Neural cell (in vitro differentiated cells): ENCODE results near the gene CGRRF1. TPM values are rescaled to one million over a fixed set of nuclear protein-coding genes. Genes with fewer than 3 reads are reported as not detected.

Experiments used
- H2AFZ ChIP-seq: fragments of 200-600, 300-800 bp; sonication (generic), shearing (Covaris generic); 2 replicates; pipeline ENCODE4 v1.6.0; 2014; ENCODE audit warnings: low read depth, mild to moderate bottlenecking, antibody characterized with exemption, low read length, moderate library complexity
- H3F3A ChIP-seq: fragments of 200-600 bp; shearing (Covaris generic); 2 replicates; pipeline ENCODE4 v1.6.1; 2016; ENCODE audit warnings: mild to moderate bottlenecking, moderate library complexity, mixed read lengths, antibody characterized with exemption, low read length; ENCODE audit not compliant: insufficient read depth, poor library complexity, severe bottlenecking
- H3K27ac ChIP-seq: fragments of 200-600, 300-800 bp; sonication (generic), shearing (Covaris generic); 2 replicates; pipeline ENCODE4 v1.5.1; 2014; ENCODE audit warnings: mild to moderate bottlenecking, low read length, moderate library complexity
- H3K27me3 ChIP-seq: fragments of 300-800, 200-600 bp; sonication (generic), shearing (Covaris generic); 2 replicates; pipeline ENCODE4 v1.6.0; 2014; ENCODE audit warnings: mild to moderate bottlenecking, low read depth, low read length, moderate library complexity; ENCODE audit not compliant: insufficient read depth
- H3K36me3 ChIP-seq: fragments of 300-800, 200-600 bp; sonication (generic), shearing (Covaris generic); 2 replicates; pipeline ENCODE4 v1.5.1; 2014; ENCODE audit warnings: mild to moderate bottlenecking, antibody characterized with exemption, low read length, moderate library complexity; ENCODE audit not compliant: insufficient read depth
- H3K4me2 ChIP-seq: fragments of 300-800, 200-600 bp; sonication (generic), shearing (Covaris generic); 2 replicates; pipeline ENCODE4 v1.6.0; 2014; ENCODE audit warnings: mild to moderate bottlenecking, low read length
- H3K4me3 ChIP-seq: fragments of 300-800, 200-600 bp; sonication (generic), shearing (Covaris generic); 2 replicates; pipeline ENCODE4 v1.5.1; 2014; ENCODE audit warnings: mild to moderate bottlenecking, low read length, moderate library complexity
- H3K79me2 ChIP-seq: fragments of 200-600 bp; shearing (Covaris generic); replicated peaks from 2 replicates; pipeline ENCODE4 v1.6.0; 2014; ENCODE audit warnings: mild to moderate bottlenecking, low read length, moderate library complexity; ENCODE audit not compliant: insufficient read depth
- H3K9ac ChIP-seq: fragments of 300-800, 200-600 bp; sonication (generic), shearing (Covaris generic); 2 replicates; pipeline ENCODE4 v1.6.1; 2016; ENCODE audit warnings: mild to moderate bottlenecking, low read length, mixed read lengths
- H3K9me2 ChIP-seq: fragments of 200-600 bp; shearing (Covaris generic); 2 replicates; pipeline ENCODE4 v1.6.1; 2016; ENCODE audit warnings: mild to moderate bottlenecking, low read length, mixed read lengths; ENCODE audit not compliant: insufficient read depth
- H3K9me3 ChIP-seq: fragments of 200-600, 300-800 bp; sonication (generic), shearing (Covaris generic); 2 replicates; pipeline ENCODE4 v1.6.1; 2016; ENCODE audit warnings: mild to moderate bottlenecking, mixed run types, low read length, moderate library complexity, mixed read lengths
- H4K20me1 ChIP-seq: fragments of 200-600 bp; shearing (Covaris generic); 2 replicates; pipeline ENCODE4 v1.6.1; 2016; ENCODE audit warnings: mild to moderate bottlenecking, mixed run types; ENCODE audit not compliant: insufficient read depth
- EP300 ChIP-seq: fragments of 450-650 bp; conservative IDR thresholded peaks from 2 replicates; pipeline ENCODE4 v1.6.1; 2014; ENCODE audit warnings: antibody characterized with exemption, mild to moderate bottlenecking, moderate library complexity; ENCODE audit not compliant: poor library complexity, severe bottlenecking
- EZH2 ChIP-seq: fragments of 200-600, 300-800 bp; shearing (Covaris generic), sonication (generic); IDR thresholded peaks from 2 replicates; pipeline ENCODE4 v1.6.1; 2014; ENCODE audit warnings: antibody characterized with exemption, low read length, borderline replicate concordance, mild to moderate bottlenecking; ENCODE audit not compliant: insufficient read depth, poor library complexity, severe bottlenecking
- MXI1 ChIP-seq: fragments of 450-650 bp; conservative IDR thresholded peaks from 2 replicates; pipeline ENCODE4 v1.6.1; 2014; ENCODE audit warnings: antibody characterized with exemption, mild to moderate bottlenecking; ENCODE audit not compliant: poor library complexity, severe bottlenecking
- POLR2AphosphoS5 ChIP-seq: IDR thresholded peaks from 2 replicates; pipeline ENCODE4 v1.6.1; 2012
- RAD21 ChIP-seq: fragments of 450-650 bp; conservative IDR thresholded peaks from 2 replicates; pipeline ENCODE4 v1.6.1; 2014; ENCODE audit warnings: antibody characterized with exemption, mild to moderate bottlenecking, moderate library complexity
- SMC3 ChIP-seq: fragments of 450-650 bp; conservative IDR thresholded peaks from 2 replicates; pipeline ENCODE4 v1.6.1; 2014; ENCODE audit warnings: antibody characterized with exemption, mild to moderate bottlenecking, moderate library complexity; ENCODE audit not compliant: poor library complexity
- TAF1 ChIP-seq: IDR thresholded peaks from 2 replicates; pipeline ENCODE4 v1.6.1; 2012; ENCODE audit warnings: low read depth
- polyA plus RNA-seq: library from polyadenylated mRNA; depleted of rRNA; stranded (reverse); fragments of >200 nt; gene quantifications from 2 replicates; pipeline ENCODE4 v1.2.3, GENCODE V29; 2014
- TF ChIP-seq, protein P1 (sequence below): fragments of 450-650 bp; IDR thresholded peaks from 2 replicates; pipeline ENCODE4 v1.5.1; 2014; ENCODE audit warnings: antibody characterized with exemption, mild to moderate bottlenecking, moderate library complexity; ENCODE audit not compliant: poor library complexity, severe bottlenecking
- TF ChIP-seq, protein P2 (sequence below): IDR thresholded peaks from 2 replicates; pipeline ENCODE4 v1.6.1; 2012; ENCODE audit warnings: borderline replicate concordance

Gene CGRRF1
- polyA plus RNA-seq, 1 donor from 2014 or later: 31.0 TPM

DNA sequence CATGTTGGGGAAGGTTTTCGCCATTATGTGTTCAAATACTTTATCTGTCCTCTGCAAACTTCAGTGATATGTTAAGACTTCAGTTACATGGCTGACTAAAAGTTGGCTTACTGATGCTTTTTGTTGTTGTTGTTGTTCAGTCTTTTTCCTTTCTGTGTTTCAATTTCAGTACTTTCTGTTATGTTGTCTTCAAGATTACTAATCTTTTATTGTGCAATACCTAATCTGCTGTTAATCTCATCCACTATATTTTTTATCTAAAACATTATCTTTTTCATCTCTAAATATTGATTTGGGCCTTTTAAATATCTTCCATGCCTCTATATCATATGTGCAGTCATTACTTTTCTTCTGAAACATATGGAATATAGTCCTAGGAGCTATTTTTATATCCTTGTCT is 7.0 kb downstream of the CGRRF1 start:
- Histone ChIP-seq H3K27me3 (no peaks in the 10 kb centered on the region), H3K36me3 (peaks cover 10% of the 10 kb centered on the region), H3K4me3 (no peak overlapping the region), H3K79me2 (peaks cover 31% of the 10 kb centered on the region), H3K9me2 (no peaks in the 10 kb centered on the region), H3K27ac (no peak overlapping the region), H2AFZ (no peak overlapping the region), H4K20me1 (no peaks in the 10 kb centered on the region), H3K9ac (no peak overlapping the region), H3F3A (no peaks in the 10 kb centered on the region), H3K4me2 (no peak overlapping the region), H3K9me3 (no peaks in the 10 kb centered on the region)
- TF ChIP-seq MXI1 (no peak), EP300 (no peak), RAD21 (no peak), POLR2AphosphoS5 (no peak), EZH2 (no peak), SMC3 (no peak), TAF1 (no peak)
- TF ChIP-seq, protein P1, sequence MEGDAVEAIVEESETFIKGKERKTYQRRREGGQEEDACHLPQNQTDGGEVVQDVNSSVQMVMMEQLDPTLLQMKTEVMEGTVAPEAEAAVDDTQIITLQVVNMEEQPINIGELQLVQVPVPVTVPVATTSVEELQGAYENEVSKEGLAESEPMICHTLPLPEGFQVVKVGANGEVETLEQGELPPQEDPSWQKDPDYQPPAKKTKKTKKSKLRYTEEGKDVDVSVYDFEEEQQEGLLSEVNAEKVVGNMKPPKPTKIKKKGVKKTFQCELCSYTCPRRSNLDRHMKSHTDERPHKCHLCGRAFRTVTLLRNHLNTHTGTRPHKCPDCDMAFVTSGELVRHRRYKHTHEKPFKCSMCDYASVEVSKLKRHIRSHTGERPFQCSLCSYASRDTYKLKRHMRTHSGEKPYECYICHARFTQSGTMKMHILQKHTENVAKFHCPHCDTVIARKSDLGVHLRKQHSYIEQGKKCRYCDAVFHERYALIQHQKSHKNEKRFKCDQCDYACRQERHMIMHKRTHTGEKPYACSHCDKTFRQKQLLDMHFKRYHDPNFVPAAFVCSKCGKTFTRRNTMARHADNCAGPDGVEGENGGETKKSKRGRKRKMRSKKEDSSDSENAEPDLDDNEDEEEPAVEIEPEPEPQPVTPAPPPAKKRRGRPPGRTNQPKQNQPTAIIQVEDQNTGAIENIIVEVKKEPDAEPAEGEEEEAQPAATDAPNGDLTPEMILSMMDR: no peak
- TF ChIP-seq, protein P2, sequence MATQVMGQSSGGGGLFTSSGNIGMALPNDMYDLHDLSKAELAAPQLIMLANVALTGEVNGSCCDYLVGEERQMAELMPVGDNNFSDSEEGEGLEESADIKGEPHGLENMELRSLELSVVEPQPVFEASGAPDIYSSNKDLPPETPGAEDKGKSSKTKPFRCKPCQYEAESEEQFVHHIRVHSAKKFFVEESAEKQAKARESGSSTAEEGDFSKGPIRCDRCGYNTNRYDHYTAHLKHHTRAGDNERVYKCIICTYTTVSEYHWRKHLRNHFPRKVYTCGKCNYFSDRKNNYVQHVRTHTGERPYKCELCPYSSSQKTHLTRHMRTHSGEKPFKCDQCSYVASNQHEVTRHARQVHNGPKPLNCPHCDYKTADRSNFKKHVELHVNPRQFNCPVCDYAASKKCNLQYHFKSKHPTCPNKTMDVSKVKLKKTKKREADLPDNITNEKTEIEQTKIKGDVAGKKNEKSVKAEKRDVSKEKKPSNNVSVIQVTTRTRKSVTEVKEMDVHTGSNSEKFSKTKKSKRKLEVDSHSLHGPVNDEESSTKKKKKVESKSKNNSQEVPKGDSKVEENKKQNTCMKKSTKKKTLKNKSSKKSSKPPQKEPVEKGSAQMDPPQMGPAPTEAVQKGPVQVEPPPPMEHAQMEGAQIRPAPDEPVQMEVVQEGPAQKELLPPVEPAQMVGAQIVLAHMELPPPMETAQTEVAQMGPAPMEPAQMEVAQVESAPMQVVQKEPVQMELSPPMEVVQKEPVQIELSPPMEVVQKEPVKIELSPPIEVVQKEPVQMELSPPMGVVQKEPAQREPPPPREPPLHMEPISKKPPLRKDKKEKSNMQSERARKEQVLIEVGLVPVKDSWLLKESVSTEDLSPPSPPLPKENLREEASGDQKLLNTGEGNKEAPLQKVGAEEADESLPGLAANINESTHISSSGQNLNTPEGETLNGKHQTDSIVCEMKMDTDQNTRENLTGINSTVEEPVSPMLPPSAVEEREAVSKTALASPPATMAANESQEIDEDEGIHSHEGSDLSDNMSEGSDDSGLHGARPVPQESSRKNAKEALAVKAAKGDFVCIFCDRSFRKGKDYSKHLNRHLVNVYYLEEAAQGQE: no peak

DNA sequence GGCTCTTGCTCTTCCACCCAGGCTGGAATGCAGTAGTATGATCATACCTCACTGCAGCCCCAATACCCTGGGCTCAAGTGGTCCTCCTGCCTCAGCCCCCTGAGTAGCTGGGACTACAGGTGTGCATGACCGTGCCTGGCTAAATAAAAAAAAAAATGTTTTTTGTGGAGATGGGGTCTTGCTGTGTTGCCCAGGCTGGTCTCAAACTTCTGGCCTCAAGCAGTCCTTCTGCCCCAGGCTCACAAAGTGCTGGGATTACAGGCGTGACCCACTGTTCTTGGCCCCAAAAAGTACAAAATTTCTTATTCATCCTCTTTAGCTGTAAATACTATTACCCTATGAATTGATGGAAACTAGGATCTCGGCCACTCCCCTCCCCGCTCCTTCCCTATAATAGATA is 14.7 kb downstream of the CGRRF1 start:
- Histone ChIP-seq H3K4me3 (no peak overlapping the region), H3K9ac (no peak overlapping the region), H2AFZ (no peak overlapping the region), H3K4me2 (no peak overlapping the region), H3K9me2 (no peaks in the 10 kb centered on the region), H3K9me3 (no peaks in the 10 kb centered on the region), H3K79me2 (peaks cover 6% of the 10 kb centered on the region), H3K36me3 (no peaks in the 10 kb centered on the region), H4K20me1 (no peaks in the 10 kb centered on the region), H3F3A (no peaks in the 10 kb centered on the region), H3K27me3 (no peaks in the 10 kb centered on the region), H3K27ac (no peak overlapping the region)
- TF ChIP-seq TAF1 (no peak), POLR2AphosphoS5 (no peak), EP300 (no peak), RAD21 (no peak), SMC3 (no peak), MXI1 (no peak), EZH2 (no peak)
- TF ChIP-seq, protein P2: no peak
- TF ChIP-seq, protein P1: no peak
